GM19468 (cell line): ENCODE data around the gene EPS8L1.
"Not testable (repeated sequence)": the region's sequence is repeated elsewhere in the genome, so short reads cannot be mapped to it uniquely, and the experiment has no call there.

Source experiments
- ATAC-seq: cut with Tn5 transposase; IDR thresholded peaks from one replicate; pipeline ENCODE4 v1.9.1; 2021; ENCODE audit warnings: mild to moderate bottlenecking, moderate library complexity, moderate number of reproducible peaks; ENCODE audit not compliant: unreplicated experiment; ENCODE audit errors: extremely low read depth

The EPS8L1 gene

DNA sequence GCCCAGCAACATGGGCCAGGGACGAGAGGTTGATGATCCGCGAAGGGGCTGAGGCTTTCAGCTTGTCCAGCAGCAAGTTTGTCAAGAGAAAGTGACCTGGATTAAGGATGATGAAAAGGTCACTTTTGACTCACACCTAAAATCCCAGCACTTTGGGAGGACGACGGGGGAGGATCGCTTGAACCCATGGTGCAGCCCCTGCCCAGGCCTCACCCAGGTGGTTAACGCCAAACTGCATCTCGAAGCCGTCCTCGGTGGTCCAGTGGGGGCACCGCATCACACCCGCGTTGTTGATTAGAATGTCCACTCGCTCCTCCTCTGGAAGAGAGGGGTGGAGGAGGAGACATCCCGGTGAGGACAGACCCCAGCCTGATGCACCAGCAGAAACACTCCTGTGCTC, 27.2 kb upstream of the EPS8L1 start:
- no peak for ATAC-seq

DNA sequence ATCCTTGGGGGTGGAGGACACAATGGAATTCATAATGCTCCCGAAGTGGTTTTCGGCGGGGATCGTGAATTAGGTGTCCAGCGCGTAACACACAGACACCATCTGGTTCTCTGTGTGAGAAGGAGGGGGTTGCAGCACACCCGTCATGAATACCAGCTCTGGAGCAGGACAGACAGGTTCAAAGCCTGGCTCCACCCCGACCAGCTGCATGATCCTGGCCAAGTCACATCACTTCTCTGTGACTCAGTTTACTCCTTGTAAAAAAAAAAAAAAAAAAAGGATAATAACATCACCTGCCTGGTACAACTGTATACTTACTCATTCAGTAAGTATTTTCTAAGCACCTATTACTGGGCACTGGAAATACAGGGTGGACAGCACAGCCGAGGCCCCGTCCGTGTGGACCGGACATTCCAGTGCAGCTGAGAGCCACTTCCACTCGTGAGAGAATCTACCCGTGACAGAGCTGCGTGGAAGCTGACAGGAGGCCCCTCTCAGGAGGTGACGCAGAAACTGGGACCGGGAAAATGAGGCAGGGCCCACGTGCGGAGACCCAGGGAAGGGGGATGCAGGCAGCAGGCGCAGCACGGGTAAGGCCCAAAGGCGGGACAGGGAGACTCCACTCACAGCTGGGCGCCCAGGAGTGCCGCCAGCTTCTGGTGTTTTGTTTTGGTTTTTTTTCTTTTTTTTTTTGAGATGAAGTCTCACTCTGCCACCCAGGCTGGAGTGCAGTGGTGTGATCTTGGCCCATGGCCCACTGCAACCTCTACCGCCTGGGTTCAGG, 24.7 kb upstream of the EPS8L1 start:
- no peak for ATAC-seq

DNA sequence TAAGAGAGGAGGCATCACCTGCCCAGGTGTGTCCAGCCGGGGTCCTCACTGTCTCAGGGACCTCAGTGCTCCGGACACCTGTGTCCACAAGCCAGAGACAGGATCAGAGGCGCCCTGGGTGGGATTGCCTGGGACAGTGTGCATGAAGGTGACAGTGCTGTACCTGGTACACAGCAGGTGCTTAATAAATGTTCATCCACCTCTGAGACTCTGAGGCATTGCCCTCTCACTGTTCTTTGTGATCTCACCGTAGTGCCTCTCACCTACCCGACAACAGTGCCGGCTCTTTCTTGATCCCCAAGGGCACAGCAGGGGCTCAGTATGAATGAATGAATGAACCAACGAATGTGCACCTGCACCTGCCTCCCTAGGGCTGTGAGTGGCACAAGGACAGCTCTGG, 21.9 kb upstream of the EPS8L1 start:
- ATAC-seq, result no peak

DNA sequence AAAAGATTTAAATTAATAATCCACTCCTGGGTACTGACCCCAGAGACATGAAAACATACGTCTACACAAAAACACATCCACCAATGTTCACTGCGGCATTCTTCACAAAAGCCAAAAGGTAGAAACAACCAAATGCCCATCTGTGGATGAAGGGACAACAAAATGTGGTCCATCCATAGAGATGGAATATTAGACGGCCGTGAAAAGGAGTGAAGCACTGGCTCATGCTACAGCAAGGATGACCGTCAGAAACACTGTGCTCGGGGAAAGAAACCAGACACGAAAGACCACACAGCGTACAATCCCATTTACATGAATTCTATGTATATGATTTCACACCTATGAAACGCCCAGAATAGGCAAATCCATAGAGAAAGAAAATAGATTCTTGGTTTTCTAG, 18.8 kb upstream of the EPS8L1 start:
- no peak for ATAC-seq

DNA sequence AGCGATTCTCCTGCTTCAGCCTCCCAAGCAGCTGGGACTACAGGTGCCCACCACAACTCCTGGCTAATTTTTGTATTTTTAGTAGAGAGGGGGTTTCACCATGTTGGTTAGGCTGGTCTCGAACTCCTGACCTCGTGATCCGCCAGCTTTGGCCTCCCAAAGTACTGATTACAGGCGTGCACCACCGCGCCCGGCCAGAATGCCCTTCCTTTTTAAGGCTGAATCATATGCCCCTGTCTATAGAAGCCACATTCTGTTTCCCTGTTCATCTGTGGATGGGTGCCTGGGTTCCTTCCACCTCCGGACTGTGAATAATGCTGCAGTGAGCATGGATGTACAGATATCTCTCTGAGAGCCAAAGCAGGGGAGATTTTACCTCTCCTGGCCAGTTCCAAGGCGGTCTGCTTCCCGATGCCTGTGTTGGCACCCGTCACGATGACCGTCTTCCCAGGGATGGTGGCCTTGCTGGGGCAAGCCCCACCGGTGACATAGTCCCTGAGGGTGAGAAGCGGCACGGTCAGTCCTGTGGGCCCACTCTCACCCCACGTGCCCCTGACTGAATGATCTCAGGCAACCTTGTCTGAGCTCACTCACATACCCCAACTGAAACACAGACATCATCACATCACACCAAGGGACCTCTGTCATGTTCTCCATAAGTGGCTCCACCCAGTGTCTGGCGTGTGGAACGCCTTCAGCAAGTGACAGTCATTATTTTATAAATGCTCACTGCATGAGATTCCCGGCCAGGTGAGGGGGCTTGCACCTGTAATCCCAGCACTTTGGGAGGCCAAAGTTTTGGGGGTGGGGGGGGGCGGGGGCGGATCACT, 16.7 kb upstream of the EPS8L1 start:
- ATAC-seq, result no peak

DNA sequence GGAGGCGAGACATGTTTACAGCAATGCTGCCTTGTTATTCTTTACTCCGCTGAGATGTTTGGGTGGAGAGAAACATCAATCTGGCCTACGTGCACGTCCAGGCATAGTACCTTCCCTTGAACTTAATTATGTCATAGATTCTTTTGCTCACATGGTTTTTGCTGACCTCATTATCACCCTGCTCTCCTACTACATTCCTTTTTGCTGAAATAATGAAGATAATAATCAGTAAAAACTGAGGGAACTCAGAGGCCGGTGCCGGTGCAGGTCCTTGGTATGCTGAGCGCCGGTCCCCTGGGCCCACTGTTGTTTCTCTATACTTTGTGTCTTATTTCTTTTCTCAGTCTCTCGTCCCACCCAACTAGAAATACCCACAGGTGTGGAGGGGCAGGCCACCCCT, 15.4 kb upstream of the EPS8L1 start:
- ATAC-seq, result not testable (repeated sequence)

DNA sequence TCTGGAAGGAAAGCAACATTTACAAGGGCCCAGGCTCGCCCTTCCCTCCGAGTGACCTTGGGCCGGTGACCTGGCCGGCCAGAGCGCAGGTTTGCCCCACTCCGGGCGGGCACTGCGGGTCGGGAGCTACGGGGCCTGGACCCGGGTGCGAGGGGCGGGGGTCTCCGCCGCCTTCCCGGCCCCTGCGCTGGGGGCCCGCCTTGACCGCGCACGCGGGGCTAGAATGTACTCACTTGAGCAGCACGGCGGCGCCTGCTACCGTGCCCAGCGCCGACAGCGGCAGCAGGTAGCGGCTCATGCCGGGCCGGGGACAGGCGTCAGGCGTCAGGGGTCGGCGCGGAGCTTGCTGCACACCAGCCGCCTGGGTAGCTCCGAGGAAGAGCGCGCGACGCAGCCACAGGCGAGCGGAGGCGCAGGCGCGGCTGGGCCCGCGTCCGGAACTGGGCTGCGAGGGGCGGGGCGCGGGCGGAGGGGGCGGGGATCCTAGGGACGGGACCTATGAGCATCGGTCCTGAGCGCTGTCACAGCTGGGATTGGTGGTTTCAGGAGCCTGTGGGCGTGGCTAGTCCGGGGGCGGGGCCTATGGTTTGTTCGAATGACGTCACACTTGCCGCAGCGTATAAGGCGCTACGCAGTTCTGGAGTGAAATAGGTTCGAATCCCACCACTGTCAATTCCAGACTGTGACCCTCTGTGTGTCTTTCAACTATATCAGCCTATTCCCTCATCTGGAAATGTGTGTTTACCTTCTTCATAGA, 12.8 kb upstream of the EPS8L1 start, which contains the start of gene RDH13:
Gene RDH13 (minus strand): TSS at position 414 of the 757 bp plus-strand sequence. CDS start 116 bp downstream, at position 298.
- peak; percentile 55 for ATAC-seq

DNA sequence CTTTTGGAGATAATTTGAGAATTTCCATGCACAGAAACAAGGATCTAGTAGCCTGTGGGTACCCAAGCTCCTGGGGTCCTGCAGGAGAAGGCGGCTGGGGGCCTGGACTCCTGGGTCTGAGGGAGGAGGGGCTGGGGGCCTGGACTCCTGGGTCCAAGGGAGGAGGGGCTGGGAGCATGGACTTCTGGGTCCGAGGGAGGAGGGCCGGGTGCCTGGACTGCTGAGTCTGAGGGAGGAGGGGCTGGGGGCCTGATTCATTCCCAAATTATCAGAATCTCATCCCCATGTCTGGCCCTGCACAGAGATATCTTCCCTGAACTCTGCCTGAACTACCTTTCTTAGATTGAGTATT, 12.2 kb upstream of the EPS8L1 start:
- ATAC-seq, result no peak

DNA sequence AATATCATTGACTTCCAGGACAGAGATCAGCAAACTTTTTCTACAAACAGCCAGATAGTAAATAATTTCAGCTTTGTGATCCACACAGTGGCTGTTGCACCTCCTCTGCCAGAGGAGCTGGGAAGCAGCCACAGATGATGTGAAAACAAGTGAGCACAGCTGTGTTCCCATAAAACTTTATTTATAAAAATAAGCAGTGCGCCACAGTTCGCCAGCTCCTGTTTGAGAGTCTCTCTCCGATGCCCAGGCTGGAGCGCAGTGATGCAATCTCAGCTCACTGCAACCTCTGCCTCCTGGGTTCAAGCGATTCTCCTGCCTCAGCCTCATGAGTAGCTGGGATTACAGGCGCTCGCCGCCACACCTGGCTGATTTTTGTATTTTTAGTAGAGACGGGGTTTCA, 10.2 kb upstream of the EPS8L1 start:
- not testable (repeated sequence) for ATAC-seq

DNA sequence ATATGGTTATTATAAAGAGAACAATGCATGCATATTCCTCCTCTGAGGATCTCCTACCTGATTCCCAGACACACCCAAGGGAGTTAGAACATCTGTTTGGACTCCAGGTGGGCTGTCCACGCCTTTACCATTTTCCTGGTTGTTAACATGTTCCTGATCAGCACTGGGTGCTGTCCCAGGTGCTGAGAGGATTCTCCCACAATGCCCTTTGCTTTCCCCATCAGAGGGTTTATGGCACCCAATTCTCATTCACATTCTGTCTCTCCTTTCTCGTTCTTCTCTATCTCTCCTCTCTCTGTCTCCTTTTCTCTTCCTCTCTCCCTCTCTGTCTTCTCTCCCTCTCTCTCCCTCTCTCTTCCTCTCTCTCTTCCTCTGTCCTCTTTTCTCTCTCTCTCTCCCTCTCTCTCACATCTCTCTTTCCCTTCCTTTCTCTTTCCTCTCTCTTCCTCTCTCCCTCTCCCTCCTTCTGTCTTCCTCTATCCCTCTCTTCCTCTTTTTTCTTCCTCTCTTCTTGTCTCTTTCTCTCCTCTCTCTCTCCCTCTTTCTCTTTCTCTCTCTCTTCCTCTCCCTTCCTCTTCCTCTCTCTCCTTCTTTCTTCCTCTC, 9.5 kb upstream of the EPS8L1 start:
- ATAC-seq, result no peak

DNA sequence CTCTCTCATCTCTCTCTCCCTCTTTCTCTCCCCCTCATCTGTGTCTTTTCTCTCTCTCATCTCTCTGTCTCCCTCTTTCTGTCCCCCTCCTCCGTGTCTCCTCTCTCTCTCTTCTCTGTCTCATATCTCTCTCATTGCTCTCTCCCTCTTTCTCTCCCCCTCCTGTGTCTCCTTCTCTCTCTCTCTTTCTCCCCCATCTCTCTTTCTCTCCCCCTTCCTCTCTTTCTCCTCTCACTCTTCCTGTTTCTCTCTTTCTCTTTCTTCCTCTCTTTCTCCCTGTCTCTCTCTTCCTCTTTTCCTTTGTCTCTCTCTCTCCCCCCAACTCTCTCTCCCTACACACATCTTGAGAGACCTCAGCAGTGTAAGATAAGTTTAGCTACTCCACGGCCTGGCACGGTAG, 7.8 kb upstream of the EPS8L1 start:
- no peak for ATAC-seq

DNA sequence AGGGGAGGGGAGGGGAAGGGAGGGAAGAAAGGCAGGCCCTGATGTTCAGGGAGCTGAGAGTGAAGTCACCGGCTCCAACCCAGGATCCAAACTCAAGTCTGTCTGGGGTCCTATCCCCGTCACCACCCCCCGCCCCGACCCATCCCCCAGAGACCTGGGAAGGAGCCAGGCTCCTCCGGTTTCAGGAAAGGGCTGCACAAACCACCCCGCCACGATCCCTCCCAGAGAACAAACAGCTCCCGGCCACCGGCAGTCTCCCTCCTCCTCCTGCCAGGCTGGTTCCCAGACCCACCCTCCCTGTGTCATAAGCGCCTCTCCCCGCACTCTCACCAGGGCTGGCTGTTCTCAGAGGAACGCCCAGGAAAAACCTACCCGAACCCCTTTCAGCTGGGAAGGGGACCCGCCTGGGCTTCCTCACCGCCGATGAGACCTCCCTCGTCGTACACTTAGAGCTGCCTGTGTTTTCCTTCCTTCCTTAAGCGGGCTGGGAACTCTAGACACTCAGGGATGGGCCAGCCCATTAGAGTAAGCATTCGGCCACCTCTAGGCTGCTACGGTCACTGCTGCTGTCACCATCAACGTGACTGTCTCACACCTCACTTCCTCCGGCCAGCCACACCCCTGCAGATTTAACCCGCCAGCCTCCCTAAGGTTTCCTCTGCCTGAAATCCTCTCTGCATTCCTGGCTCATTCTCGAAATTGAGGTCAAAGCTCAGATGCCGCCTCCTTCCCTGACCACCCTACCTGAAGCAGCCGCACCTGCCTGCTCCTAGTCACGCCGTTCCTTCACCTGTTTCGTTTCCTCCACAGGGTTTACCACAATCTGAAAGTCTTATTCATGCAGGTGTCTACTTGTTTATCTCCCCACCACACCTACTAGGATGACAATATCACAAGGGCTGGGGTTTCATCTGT, 6.5 kb upstream of the EPS8L1 start:
- no peak for ATAC-seq

DNA sequence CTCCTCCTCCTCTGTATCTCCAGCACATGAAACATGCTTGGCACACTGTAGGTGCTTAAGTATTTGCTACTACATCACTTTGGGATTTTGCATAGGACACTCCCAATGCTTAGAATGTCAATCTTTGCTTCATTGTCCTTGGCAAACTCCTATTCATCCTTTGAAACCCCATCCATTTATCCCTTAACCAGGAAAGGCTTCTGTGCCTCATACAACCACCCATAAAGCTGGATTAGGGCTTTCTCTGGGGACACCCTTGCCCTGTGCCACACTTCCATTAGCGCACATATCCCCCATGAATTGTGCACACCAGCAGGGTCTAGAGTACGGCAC, 5.8 kb upstream of the EPS8L1 start:
- no peak for ATAC-seq

DNA sequence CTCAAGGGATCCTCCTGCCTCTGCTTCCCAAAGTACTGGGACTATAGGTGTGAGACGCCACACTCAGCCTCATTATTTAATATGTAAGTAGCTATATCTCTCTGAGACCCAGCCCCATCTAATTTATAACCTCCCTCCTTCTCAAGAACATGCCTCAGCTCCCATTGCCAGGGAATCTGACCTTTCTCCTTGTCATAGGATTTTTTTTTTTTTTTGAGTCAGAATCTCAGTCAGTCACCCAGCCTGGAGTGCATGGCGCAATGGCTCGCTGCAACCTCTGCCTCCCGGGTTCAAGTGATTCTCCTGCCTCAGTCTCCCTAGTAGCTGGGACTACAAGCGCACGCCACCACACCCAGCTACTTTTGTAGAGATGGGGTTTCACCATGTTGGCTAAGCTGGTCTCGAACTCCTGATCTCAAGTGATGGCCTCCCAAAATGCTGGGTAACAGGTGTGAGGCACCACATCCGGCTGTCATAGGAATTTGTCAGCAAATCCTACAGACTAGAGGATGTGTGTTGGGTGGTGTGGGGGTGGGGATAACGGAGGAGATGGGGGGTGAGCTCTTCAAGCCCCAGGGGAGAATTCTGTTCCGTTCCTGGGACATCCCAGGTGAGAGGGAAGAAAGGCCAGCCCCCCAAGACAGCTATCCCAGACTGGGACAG, 5.1 kb upstream of the EPS8L1 start:
- ATAC-seq, result no peak

DNA sequence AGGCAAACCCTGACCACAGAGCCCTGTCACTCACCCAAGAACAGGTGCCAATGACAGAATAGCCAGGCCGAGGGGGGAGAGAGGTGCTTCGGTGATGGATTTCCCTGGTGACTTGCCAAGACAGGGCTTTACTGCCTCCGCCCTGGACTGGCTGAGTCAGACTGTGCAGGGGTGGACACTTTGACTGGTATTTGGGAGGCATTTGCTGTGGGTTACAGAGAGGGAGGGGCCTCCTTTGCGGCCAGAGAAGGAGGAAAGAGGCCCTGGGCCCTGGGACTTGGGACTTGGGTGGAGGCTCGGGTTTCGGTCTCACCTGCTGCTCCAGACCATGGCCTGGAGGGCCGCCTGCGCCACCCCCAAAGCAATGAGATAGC, 4.6 kb upstream of the EPS8L1 start:
- no peak for ATAC-seq

DNA sequence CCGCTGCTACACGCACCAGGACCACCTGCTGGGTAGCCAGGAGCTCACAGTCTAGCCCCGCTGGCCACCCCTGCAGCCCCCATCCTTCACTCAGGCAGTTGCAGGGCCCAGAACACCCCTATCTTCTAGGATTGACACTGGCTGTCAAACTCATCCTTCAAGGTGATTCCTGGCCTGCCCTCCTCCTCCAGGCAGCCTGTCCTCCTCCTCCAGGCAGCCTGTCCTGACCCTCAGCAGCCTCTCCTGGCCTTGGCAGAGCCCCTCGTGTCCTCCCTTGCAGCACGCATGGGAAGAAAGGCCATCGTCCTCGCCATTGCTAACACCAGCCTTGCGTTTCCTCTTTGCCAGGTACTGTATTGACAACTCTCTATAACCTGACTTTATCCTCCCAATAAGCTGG, 3.8 kb upstream of the EPS8L1 start:
- ATAC-seq, result no peak

DNA sequence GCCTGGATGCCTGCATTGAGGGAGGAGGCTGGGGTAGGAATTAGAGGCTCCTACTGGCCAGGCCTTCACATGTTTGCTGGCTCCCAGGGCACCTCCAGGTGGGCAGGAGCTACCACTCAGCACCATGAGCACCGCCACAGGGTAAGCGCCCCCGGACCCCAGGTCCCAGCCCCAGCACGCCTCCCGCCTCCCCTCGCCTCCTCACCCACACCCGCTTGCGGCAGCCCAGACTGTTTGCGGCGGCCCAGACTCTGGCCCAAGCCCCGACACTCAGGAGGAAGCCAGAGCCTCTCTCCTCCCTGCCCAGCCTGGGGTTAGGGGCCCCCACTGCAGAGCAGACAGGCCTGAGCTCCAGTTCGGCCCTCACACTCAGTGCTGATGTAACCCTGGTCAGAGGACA, 652 bp downstream of the EPS8L1 start:
- no peak for ATAC-seq

DNA sequence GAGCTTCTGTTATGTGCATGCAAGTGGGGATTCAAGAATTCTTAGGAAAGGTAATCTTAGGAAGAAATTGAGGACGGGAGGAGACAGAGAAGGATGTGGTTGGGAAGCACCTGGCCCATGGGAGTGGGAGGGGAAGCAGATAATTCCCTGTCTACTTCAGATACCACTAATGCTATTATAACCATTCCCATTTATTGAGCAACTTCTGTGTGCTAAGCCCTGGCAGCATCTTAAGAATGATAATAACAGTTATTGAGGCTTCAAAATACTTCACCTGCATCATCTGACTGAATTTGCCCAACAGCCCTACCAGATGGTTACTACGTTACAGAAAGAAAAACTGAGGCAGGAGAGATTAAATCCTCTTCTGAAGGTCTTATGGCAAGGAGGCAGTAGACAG, 1.4 kb downstream of the EPS8L1 start:
- ATAC-seq, result no peak

DNA sequence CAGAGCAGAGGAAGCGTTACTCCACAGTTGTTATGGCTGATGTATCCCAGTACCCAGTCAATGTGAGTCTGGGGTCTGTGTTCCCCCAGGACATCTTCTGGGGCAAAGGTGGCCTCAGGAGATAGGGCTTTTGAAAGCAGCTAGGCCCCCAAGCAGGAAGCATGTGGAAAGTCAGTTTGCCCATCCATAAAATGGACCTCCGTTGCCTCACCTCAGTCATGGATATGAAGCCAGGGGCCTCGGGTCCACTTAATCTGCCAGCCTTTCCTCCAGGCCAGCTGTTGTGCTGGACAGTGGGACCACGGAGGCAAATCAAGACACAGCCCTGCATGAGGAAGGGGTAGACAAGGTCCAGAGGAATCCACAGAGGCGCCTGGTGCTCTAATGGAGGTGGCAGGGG, 3.3 kb downstream of the EPS8L1 start:
- ATAC-seq, result no peak
